ENCODE data around the gene MRAP.

- TF ChIP-seq EZH2 (IDR thresholded peaks at IDR 0.05; ENCODE audit: borderline replicate concordance) (no peak), EZH2phosphoT487 (IDR thresholded peaks at IDR 0.05; ENCODE audit: low read depth, severe bottlenecking, unreplicated experiment) (no peak)
- TF ChIP-seq, protein P1, sequence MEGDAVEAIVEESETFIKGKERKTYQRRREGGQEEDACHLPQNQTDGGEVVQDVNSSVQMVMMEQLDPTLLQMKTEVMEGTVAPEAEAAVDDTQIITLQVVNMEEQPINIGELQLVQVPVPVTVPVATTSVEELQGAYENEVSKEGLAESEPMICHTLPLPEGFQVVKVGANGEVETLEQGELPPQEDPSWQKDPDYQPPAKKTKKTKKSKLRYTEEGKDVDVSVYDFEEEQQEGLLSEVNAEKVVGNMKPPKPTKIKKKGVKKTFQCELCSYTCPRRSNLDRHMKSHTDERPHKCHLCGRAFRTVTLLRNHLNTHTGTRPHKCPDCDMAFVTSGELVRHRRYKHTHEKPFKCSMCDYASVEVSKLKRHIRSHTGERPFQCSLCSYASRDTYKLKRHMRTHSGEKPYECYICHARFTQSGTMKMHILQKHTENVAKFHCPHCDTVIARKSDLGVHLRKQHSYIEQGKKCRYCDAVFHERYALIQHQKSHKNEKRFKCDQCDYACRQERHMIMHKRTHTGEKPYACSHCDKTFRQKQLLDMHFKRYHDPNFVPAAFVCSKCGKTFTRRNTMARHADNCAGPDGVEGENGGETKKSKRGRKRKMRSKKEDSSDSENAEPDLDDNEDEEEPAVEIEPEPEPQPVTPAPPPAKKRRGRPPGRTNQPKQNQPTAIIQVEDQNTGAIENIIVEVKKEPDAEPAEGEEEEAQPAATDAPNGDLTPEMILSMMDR (IDR thresholded peaks at IDR 0.05; ENCODE audit: poor library complexity) = no peak
These were observed 29.9 kb downstream of the MRAP start for GRCh38 chr21:32328595-32328994.
